Fibroblast of mammary gland (primary cell): ENCODE data around the gene HIBADH.

ENCODE experiments used
- DNase-seq: peaks from one replicate; pipeline ENCODE4 v3.0.0-alpha.2; 2010; ENCODE audit warnings: low read depth
- H3K4me3 ChIP-seq: 2 replicates; pipeline ENCODE4 v1.5.1; 2011; ENCODE audit warnings: low read depth, mild to moderate bottlenecking, low read length, moderate library complexity; ENCODE audit not compliant: control insufficient read depth
- TF ChIP-seq, protein P1 (sequence below): conservative IDR thresholded peaks from 2 replicates; pipeline ENCODE4 v1.5.1; 2011; ENCODE audit warnings: low read depth, low read length, inconsistent platforms; ENCODE audit not compliant: control insufficient read depth, insufficient read depth

Gene HIBADH

GRCh38 chr7:27476493-27476892, 186.2 kb downstream of the HIBADH start:
- TF ChIP-seq, protein P1, sequence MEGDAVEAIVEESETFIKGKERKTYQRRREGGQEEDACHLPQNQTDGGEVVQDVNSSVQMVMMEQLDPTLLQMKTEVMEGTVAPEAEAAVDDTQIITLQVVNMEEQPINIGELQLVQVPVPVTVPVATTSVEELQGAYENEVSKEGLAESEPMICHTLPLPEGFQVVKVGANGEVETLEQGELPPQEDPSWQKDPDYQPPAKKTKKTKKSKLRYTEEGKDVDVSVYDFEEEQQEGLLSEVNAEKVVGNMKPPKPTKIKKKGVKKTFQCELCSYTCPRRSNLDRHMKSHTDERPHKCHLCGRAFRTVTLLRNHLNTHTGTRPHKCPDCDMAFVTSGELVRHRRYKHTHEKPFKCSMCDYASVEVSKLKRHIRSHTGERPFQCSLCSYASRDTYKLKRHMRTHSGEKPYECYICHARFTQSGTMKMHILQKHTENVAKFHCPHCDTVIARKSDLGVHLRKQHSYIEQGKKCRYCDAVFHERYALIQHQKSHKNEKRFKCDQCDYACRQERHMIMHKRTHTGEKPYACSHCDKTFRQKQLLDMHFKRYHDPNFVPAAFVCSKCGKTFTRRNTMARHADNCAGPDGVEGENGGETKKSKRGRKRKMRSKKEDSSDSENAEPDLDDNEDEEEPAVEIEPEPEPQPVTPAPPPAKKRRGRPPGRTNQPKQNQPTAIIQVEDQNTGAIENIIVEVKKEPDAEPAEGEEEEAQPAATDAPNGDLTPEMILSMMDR, result no peak
- no peak for DNase-seq
- no peak overlapping the region for H3K4me3 ChIP-seq
